Astrocyte (in vitro differentiated cells and primary cell): ENCODE measurements around the gene PRR7. TPM values are rescaled to one million over a fixed set of nuclear protein-coding genes. Genes with fewer than 3 reads are reported as not detected.

Source experiments
- DNase-seq: peaks from one replicate; pipeline ENCODE4 v3.0.0-alpha.2; 2010; ENCODE audit warnings: low read depth
- FAIRE-seq: peaks from 2 replicates; lab custom pipeline; 2011; peaks lifted over from hg19 to GRCh38; lab: Jason Lieb, UNC
- H2AFZ ChIP-seq: 2 replicates; pipeline ENCODE4 v1.6.0; 2012; ENCODE audit warnings: low read depth, low read length, inconsistent platforms
- H3K27ac ChIP-seq: 2 replicates; pipeline ENCODE4 v1.5.1; 2011; ENCODE audit warnings: low read depth, low read length, inconsistent platforms
- H3K27me3 ChIP-seq: 2 replicates; pipeline ENCODE4 v1.6.0; 2011; ENCODE audit warnings: low read length, inconsistent platforms; ENCODE audit not compliant: insufficient read depth
- H3K36me3 ChIP-seq: 2 replicates; pipeline ENCODE4 v1.5.1; 2011; ENCODE audit warnings: low read length, inconsistent platforms; ENCODE audit not compliant: insufficient read depth
- H3K4me1 ChIP-seq: 2 replicates; pipeline ENCODE4 v1.5.1; 2011; ENCODE audit warnings: low read length, inconsistent platforms; ENCODE audit not compliant: insufficient read depth
- H3K4me2 ChIP-seq: 2 replicates; pipeline ENCODE4 v1.6.0; 2012; ENCODE audit warnings: low read length, inconsistent platforms
- H3K4me3 ChIP-seq: 2 replicates; pipeline ENCODE4 v1.5.1; 2011; ENCODE audit warnings: low read depth, mild to moderate bottlenecking, low read length, inconsistent platforms; ENCODE audit not compliant: insufficient read depth
- H3K79me2 ChIP-seq: 2 replicates; pipeline ENCODE4 v1.6.0; 2012; ENCODE audit warnings: mild to moderate bottlenecking, low read length, inconsistent platforms; ENCODE audit not compliant: insufficient read depth
- H3K9ac ChIP-seq: 2 replicates; pipeline ENCODE4 v1.6.0; 2012; ENCODE audit warnings: mild to moderate bottlenecking, low read length, inconsistent platforms
- H3K9me3 ChIP-seq: 2 replicates; pipeline ENCODE4 v1.5.1; 2012; ENCODE audit warnings: low read depth, mild to moderate bottlenecking, low read length, inconsistent platforms; ENCODE audit not compliant: insufficient read depth
- H4K20me1 ChIP-seq: 2 replicates; pipeline ENCODE4 v1.6.0; 2012; ENCODE audit warnings: low read length, inconsistent platforms; ENCODE audit not compliant: insufficient read depth
- H3K27ac Mint-ChIP-seq: one replicate; pipeline ENCODE4 v1.8.0; 2021; ENCODE audit warnings: mild to moderate bottlenecking, mixed read lengths; ENCODE audit not compliant: unreplicated experiment
- H3K27me3 Mint-ChIP-seq: one replicate; pipeline ENCODE4 v1.8.0; 2021; ENCODE audit warnings: low read depth, mixed read lengths; ENCODE audit not compliant: unreplicated experiment
- H3K36me3 Mint-ChIP-seq: one replicate; pipeline ENCODE4 v1.8.0; 2021; ENCODE audit warnings: low read depth, mixed read lengths; ENCODE audit not compliant: unreplicated experiment
- H3K4me1 Mint-ChIP-seq: one replicate; pipeline ENCODE4 v1.8.0; 2021; ENCODE audit warnings: low read depth, mixed read lengths; ENCODE audit not compliant: unreplicated experiment
- H3K4me3 Mint-ChIP-seq: one replicate; pipeline ENCODE4 v1.8.0; 2021; ENCODE audit warnings: mild to moderate bottlenecking, moderate library complexity, mixed read lengths; ENCODE audit not compliant: unreplicated experiment
- H3K9me3 Mint-ChIP-seq: one replicate; pipeline ENCODE4 v1.8.0; 2021; ENCODE audit warnings: mild to moderate bottlenecking, mixed read lengths; ENCODE audit not compliant: unreplicated experiment
- CTCF ChIP-seq: IDR thresholded peaks from 2 replicates; pipeline ENCODE4 v1.5.1; 2011; ENCODE audit warnings: low read depth, mild to moderate bottlenecking, inconsistent platforms, low read length, moderate library complexity; ENCODE audit not compliant: insufficient read depth
- EZH2 ChIP-seq: IDR thresholded peaks from 2 replicates; pipeline ENCODE4 v1.6.1; 2012; ENCODE audit warnings: mild to moderate bottlenecking, low read length, inconsistent platforms; ENCODE audit not compliant: insufficient read depth
- total RNA-seq: library from RNA; stranded (reverse); gene quantifications from 2 replicates; pipeline ENCODE4 v1.2.1, GENCODE V29; 2021

The PRR7 gene
- total RNA-seq, 1 donor from 2014 or later = 9.9 TPM

GRCh38 chr5:177474846-177475562 is 28.4 kb downstream of the PRR7 start:
- no peak for FAIRE-seq
- peak overlapping the region; percentile 92 for H3K27ac Mint-ChIP-seq
- H3K36me3 Mint-ChIP-seq = peaks cover 14% of the 10 kb centered on the region
- Histone ChIP-seq H3K79me2 (peaks cover 30% of the 10 kb centered on the region), H3K27me3 (no peaks in the 10 kb centered on the region), H3K36me3 (peaks cover 5% of the 10 kb centered on the region), H3K4me2 (peak overlapping the region; percentile 74), H3K9ac (peak overlapping the region; percentile 36), H2AFZ (no peak overlapping the region), H4K20me1 (peaks cover 49% of the 10 kb centered on the region), H3K4me3 (no peak overlapping the region), H3K4me1 (peaks cover 47% of the 10 kb centered on the region), H3K27ac (no peak overlapping the region), H3K9me3 (no peaks in the 10 kb centered on the region)
- H3K9me3 Mint-ChIP-seq = no peaks in the 10 kb centered on the region
- DNase-seq = no peak
- peaks cover 58% of the 10 kb centered on the region for H3K4me1 Mint-ChIP-seq
- H3K4me3 Mint-ChIP-seq = peak overlapping the region; percentile 84
- no peak for TF ChIP-seq CTCF
- no peak for TF ChIP-seq EZH2
- no peaks in the 10 kb centered on the region for H3K27me3 Mint-ChIP-seq

DNA sequence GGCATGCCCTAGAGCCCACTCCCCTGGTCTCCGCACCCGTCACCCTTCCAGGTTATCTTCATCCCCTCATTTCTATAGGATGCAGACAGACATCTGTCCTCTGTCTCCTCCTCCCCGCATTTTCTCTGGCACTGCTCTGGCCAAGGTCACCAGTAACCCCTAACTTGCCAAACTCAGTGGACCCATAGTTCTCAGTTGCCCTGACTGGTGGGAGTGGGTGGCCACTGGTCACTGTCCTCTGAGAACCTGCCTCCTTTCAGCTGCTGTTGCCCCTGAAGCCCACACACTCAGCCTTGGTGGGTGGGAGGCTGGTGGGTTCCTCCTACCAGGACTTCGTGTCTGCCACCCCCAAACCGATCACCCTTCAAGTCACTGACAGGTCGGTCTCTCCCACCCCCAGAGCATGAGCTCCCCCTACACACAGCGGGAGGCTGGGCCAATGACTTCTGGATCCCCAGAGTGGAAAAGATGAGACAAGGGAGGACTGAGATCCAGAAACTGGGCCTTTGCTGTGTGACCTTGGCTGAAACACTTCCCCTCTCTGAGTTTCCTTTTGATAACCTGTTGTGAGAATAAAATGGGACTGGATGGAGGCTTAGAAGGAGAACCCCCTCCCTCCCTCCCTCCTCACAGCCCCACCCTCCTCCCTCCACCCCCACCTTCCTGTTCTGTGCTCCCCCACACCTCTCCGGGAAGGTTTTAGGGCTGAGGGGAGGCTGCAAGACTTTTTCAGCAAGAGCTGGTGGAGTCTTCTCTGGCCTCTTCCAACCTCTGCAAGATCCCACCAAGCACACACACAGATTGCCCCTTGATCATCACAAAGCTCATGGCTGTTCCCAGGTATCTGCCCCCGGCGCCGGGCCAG is 29.2 kb downstream of the PRR7 start:
- no peak overlapping the region for H3K9ac ChIP-seq
- H3K79me2 ChIP-seq = peaks cover 22% of the 10 kb centered on the region
- H2AFZ ChIP-seq = no peak overlapping the region
- H4K20me1 ChIP-seq = peaks cover 47% of the 10 kb centered on the region
- H3K4me3 ChIP-seq = no peak overlapping the region
- TF ChIP-seq EZH2 (no peak), CTCF (no peak)
- H3K4me3 Mint-ChIP-seq = peak overlapping the region; percentile 9
- DNase-seq = peak; percentile 34
- peaks cover under 1% of the 10 kb centered on the region for H3K36me3 ChIP-seq
- peak overlapping the region; percentile 92 for H3K27ac Mint-ChIP-seq
- peaks cover 9% of the 10 kb centered on the region for H3K36me3 Mint-ChIP-seq
- no peak for FAIRE-seq
- H3K27ac ChIP-seq = no peak overlapping the region
- H3K9me3 ChIP-seq = no peaks in the 10 kb centered on the region
- H3K4me1 Mint-ChIP-seq = peaks cover 57% of the 10 kb centered on the region
- no peak overlapping the region for H3K4me2 ChIP-seq
- peaks cover 43% of the 10 kb centered on the region for H3K4me1 ChIP-seq
- no peaks in the 10 kb centered on the region for H3K27me3 Mint-ChIP-seq
- H3K27me3 ChIP-seq = no peaks in the 10 kb centered on the region
- H3K9me3 Mint-ChIP-seq = no peaks in the 10 kb centered on the region
